Measurements from ENCODE around the gene ZBTB25.

GRCh38 chr14:64515053-64515452 lies 11.4 kb upstream of the ZBTB25 start:
- no peak for TF ChIP-seq EZH2 (IDR thresholded peaks at IDR 0.05; ENCODE audit: low read length)
- no peak for TF ChIP-seq CTCF (optimal IDR thresholded peaks at IDR 0.05 in 1 of 3, IDR thresholded peaks at IDR 0.05 in 1 of 3, conservative IDR thresholded peaks at IDR 0.05 in 1 of 3; ENCODE audit: extremely low read depth in 1 of 3, insufficient read depth in 2 of 3, low read length in 3 of 3)
